Mucosa of rectum (tissue), 2 donors: ENCODE data around the gene OR56A1.

Experiments used
- H3K27ac ChIP-seq, 2 donors: one replicate each; pipeline ENCODE4 v1.7.0; 2013; ENCODE audit warnings: inconsistent platforms in 2 of 2, low read depth in 2 of 2, low read length in 2 of 2
- H3K27me3 ChIP-seq, 2 donors: one replicate each; pipeline ENCODE4 v1.7.0; 2013; ENCODE audit warnings: low read length in 2 of 2; ENCODE audit not compliant: control insufficient read depth in 2 of 2, insufficient read depth in 2 of 2
- H3K36me3 ChIP-seq, 2 donors: one replicate each; pipeline ENCODE4 v1.7.0; 2013; ENCODE audit warnings: low read length in 2 of 2; ENCODE audit not compliant: control insufficient read depth in 2 of 2, insufficient read depth in 2 of 2
- H3K4me1 ChIP-seq, 2 donors: one replicate each; pipeline ENCODE4 v1.7.0; 2013; ENCODE audit warnings: low read length in 2 of 2, mild to moderate bottlenecking in 1 of 2; ENCODE audit not compliant: control insufficient read depth in 2 of 2, insufficient read depth in 2 of 2
- H3K4me3 ChIP-seq, 2 donors: one replicate each; pipeline ENCODE4 v1.7.0; 2013; ENCODE audit warnings: low read length in 2 of 2
- H3K9ac ChIP-seq, 2 donors: one replicate each; pipeline ENCODE4 v1.7.0; 2013; ENCODE audit warnings: low read length in 2 of 2, low read depth in 1 of 2, mild to moderate bottlenecking in 1 of 2
- H3K9me3 ChIP-seq, 2 donors: one replicate each; pipeline ENCODE4 v1.7.0; 2013; ENCODE audit warnings: low read length in 2 of 2; ENCODE audit not compliant: control insufficient read depth in 2 of 2
- donor health status: healthy.
- donor health status: Normal muscosa, but diverticular disease.

OR56A1 gene

GRCh38 chr11:5992604-5993251 lies 37.8 kb downstream of the OR56A1 start:
- Histone ChIP-seq H3K4me3 (no peak overlapping the region), H3K4me1 (no peaks in the 10 kb centered on the region), H3K9ac (no peak overlapping the region), H3K27ac (no peak overlapping the region), H3K36me3 (no peaks in the 10 kb centered on the region), H3K27me3 (no peaks in the 10 kb centered on the region), H3K9me3 (no peaks in the 10 kb centered on the region)

GRCh38 chr11:5992150-5992549 lies 38.4 kb downstream of the OR56A1 start:
- no peaks in the 10 kb centered on the region for H3K9me3 ChIP-seq
- H3K36me3 ChIP-seq, result no peaks in the 10 kb centered on the region
- no peaks in the 10 kb centered on the region for H3K27me3 ChIP-seq

GRCh38 chr11:5989203-5989602 lies 41.4 kb downstream of the OR56A1 start:
- H3K36me3 ChIP-seq, result no peaks in the 10 kb centered on the region
- no peak overlapping the region for H3K4me3 ChIP-seq
- no peak overlapping the region for H3K27ac ChIP-seq
- H3K27me3 ChIP-seq, result no peaks in the 10 kb centered on the region
- no peak overlapping the region for H3K9ac ChIP-seq
- H3K4me1 ChIP-seq, result no peaks in the 10 kb centered on the region
- no peaks in the 10 kb centered on the region for H3K9me3 ChIP-seq

More at GRCh38 chr11:5992150-5992549, 38.4 kb downstream of the OR56A1 start:
- no peak overlapping the region for H3K4me3 ChIP-seq
- H3K9ac ChIP-seq, result no peak overlapping the region
- H3K27ac ChIP-seq, result no peak overlapping the region
- no peaks in the 10 kb centered on the region for H3K4me1 ChIP-seq

GRCh38 chr11:5986885-5987284 lies 43.7 kb downstream of the OR56A1 start, which contains the start of gene OR52L1:
Gene OR52L1, minus strand, starts transcription at chr11:5986985. Its CDS starts 55 bp downstream, at chr11:5986930.
- Histone ChIP-seq H3K4me1 (no peaks in the 10 kb centered on the region), H3K36me3 (no peaks in the 10 kb centered on the region), H3K27me3 (no peaks in the 10 kb centered on the region), H3K9me3 (no peaks in the 10 kb centered on the region), H3K9ac (no peak within 1 kb of the TSS), H3K4me3 (no peak within 1 kb of the TSS), H3K27ac (no peak within 1 kb of the TSS)

GRCh38 chr11:5983443-5983842 lies 47.1 kb downstream of the OR56A1 start:
- Histone ChIP-seq H3K4me1 (no peaks in the 10 kb centered on the region), H3K9me3 (no peaks in the 10 kb centered on the region), H3K9ac (no peak overlapping the region), H3K4me3 (no peak overlapping the region), H3K27ac (no peak overlapping the region), H3K36me3 (no peaks in the 10 kb centered on the region), H3K27me3 (no peaks in the 10 kb centered on the region)

GRCh38 chr11:5973530-5973929 lies 57.0 kb downstream of the OR56A1 start:
- H3K4me3 ChIP-seq, result no peak overlapping the region
- H3K27ac ChIP-seq, result no peak overlapping the region
- H3K9ac ChIP-seq, result no peak overlapping the region
- H3K36me3 ChIP-seq, result no peaks in the 10 kb centered on the region
- H3K4me1 ChIP-seq, result no peaks in the 10 kb centered on the region
- no peaks in the 10 kb centered on the region for H3K27me3 ChIP-seq
- H3K9me3 ChIP-seq, result no peaks in the 10 kb centered on the region
